Measurements from ENCODE around the gene FLYWCH1. TPM values are rescaled to one million over a fixed set of nuclear protein-coding genes. Genes with fewer than 3 reads are reported as not detected.

The FLYWCH1 gene
- total RNA-seq, 2 experiments from 2014 or later = 26.1 to 61.9 TPM

GRCh38 chr16:2946649-2947048 is 34.9 kb downstream of the FLYWCH1 start:
- Histone ChIP-seq H3K27ac (ENCODE audit: low read depth, low read length, poor library complexity, severe bottlenecking) (no peak overlapping the region), H2AFZ (ENCODE audit: low read length) (no peak overlapping the region), H3K9me3 (ENCODE audit: low read length) (no peaks in the 10 kb centered on the region), H3K4me1 (ENCODE audit: insufficient read depth, low read length, poor library complexity, severe bottlenecking) (no peaks in the 10 kb centered on the region), H4K20me1 (ENCODE audit: insufficient read depth, low read length) (no peaks in the 10 kb centered on the region), H3K4me3 (ENCODE audit: low read depth, low read length, poor library complexity, severe bottlenecking) (no peak overlapping the region), H3K9me2 (ENCODE audit: insufficient read depth, low read length) (no peaks in the 10 kb centered on the region), H3K79me2 (ENCODE audit: insufficient read depth, low read depth, low read length) (no peaks in the 10 kb centered on the region), H3K4me2 (ENCODE audit: low read length) (no peak overlapping the region), H3K36me3 (ENCODE audit: insufficient read depth, low read length) (no peaks in the 10 kb centered on the region)
- ChIA-PET CTCF (ENCODE audit: unreplicated experiment) (no interaction called here), POLR2A (interaction anchor here (0.6 kb wide), 1 partner anchor 15 kb away, joined by 5 read pairs; no protein-coding TSS in a partner anchor)
- TF ChIP-seq EZH2phosphoT487 (IDR thresholded peaks at IDR 0.05; ENCODE audit: borderline replicate concordance, low read depth, low read length) (no peak), CTCF (conservative IDR thresholded peaks at IDR 0.05; ENCODE audit: low read length) (no peak)
- intact Hi-C loops (cut with micrococcal nuclease; ENCODE audit: unreplicated experiment) = no loop called here
- DNase-seq (ENCODE audit: low spot score) = no peak
- BruUV-seq (replicated peaks) = no TSS peak

DNA sequence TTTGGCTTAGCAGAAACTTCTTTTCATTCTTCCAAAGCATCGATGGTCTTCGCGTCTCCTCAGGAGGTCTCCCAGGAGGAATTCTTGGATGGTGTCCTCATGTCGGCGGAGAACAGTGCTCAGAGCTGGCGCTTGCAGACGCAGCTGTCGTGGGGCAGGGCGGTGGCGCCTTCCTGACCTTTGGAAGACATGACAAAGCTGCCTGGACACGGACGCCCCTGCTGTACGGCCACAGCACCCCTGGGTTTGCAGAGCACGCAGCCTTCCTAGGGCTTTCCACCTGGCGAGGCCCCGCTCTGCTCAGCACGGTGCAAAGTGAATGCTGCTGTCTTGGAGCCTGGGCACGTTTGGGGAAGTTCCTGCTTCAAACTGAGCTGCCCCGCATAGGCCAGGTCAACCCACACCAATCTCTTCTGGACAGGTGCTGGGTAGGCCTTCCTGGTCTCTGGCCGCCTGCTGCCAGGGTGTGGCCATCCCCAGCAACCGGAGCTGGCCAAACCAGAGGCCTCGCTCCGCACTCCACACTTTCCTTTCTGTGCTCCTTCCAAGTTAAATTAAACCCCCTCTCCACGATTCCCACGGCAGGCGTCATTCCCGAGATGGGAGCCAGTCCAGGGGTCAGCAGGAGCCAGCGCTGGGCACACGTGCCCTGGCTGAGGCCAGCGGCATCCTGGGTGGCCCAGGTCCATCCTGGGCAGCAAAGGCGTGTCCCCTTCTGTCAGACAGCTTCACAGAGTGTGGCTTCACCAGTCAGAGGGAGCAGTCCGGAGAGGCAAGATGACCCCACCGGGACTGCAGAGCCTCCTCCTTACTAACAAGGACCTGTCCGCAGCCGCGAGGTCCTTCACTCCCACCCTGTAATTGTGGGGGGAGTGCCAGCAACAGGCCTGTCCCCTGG is 37.3 kb downstream of the FLYWCH1 start:
- Histone ChIP-seq H4K20me1 (ENCODE audit: insufficient read depth, low read length) (no peaks in the 10 kb centered on the region), H3K9me2 (ENCODE audit: insufficient read depth, low read length) (no peaks in the 10 kb centered on the region), H3K4me1 (ENCODE audit: insufficient read depth, low read length, poor library complexity, severe bottlenecking) (peaks cover 20% of the 10 kb centered on the region), H3K36me3 (ENCODE audit: insufficient read depth, low read length) (no peaks in the 10 kb centered on the region), H3K9me3 (ENCODE audit: low read length) (no peaks in the 10 kb centered on the region), H3K79me2 (ENCODE audit: insufficient read depth, low read depth, low read length) (no peaks in the 10 kb centered on the region), H3K4me2 (ENCODE audit: low read length) (no peak overlapping the region), H2AFZ (ENCODE audit: low read length) (no peak overlapping the region), H3K4me3 (ENCODE audit: low read depth, low read length, poor library complexity, severe bottlenecking) (no peak overlapping the region), H3K27ac (ENCODE audit: low read depth, low read length, poor library complexity, severe bottlenecking) (no peak overlapping the region)
- CTCF ChIA-PET (ENCODE audit: unreplicated experiment) = no interaction called here
- no peak for TF ChIP-seq EZH2phosphoT487 (IDR thresholded peaks at IDR 0.05; ENCODE audit: borderline replicate concordance, low read depth, low read length)
- TF ChIP-seq CTCF (conservative IDR thresholded peaks at IDR 0.05; ENCODE audit: low read length) = no peak
- POLR2A ChIA-PET = no interaction called here
- BruUV-seq (replicated peaks) = no TSS peak
- intact Hi-C loops (cut with micrococcal nuclease; ENCODE audit: unreplicated experiment) = no loop called here
- DNase-seq (ENCODE audit: low spot score) = no peak

- BruUV-seq (replicated peaks) = no TSS peak
- intact Hi-C loops (cut with micrococcal nuclease; ENCODE audit: unreplicated experiment) = no loop called here
- Histone ChIP-seq H3K4me2 (ENCODE audit: low read length) (no peak overlapping the region), H3K4me1 (ENCODE audit: insufficient read depth, low read length, poor library complexity, severe bottlenecking) (peaks cover 28% of the 10 kb centered on the region), H3K79me2 (ENCODE audit: insufficient read depth, low read depth, low read length) (no peaks in the 10 kb centered on the region), H3K27ac (ENCODE audit: low read depth, low read length, poor library complexity, severe bottlenecking) (no peak overlapping the region), H4K20me1 (ENCODE audit: insufficient read depth, low read length) (no peaks in the 10 kb centered on the region), H2AFZ (ENCODE audit: low read length) (no peak overlapping the region), H3K4me3 (ENCODE audit: low read depth, low read length, poor library complexity, severe bottlenecking) (no peak overlapping the region), H3K36me3 (ENCODE audit: insufficient read depth, low read length) (no peaks in the 10 kb centered on the region), H3K9me3 (ENCODE audit: low read length) (no peaks in the 10 kb centered on the region), H3K9me2 (ENCODE audit: insufficient read depth, low read length) (no peaks in the 10 kb centered on the region)
- ChIA-PET POLR2A (no interaction called here), CTCF (ENCODE audit: unreplicated experiment) (no interaction called here)
- TF ChIP-seq CTCF (conservative IDR thresholded peaks at IDR 0.05; ENCODE audit: low read length) (no peak), EZH2phosphoT487 (IDR thresholded peaks at IDR 0.05; ENCODE audit: borderline replicate concordance, low read depth, low read length) (no peak)
- no peak for DNase-seq (ENCODE audit: low spot score)
These were observed 38.1 kb downstream of the FLYWCH1 start for GRCh38 chr16:2949705-2950352.

Measured in OCI-LY7 (cell line).